ENCODE measurements around the gene CYB5R4. TPM values are rescaled to one million over a fixed set of nuclear protein-coding genes. Genes with fewer than 3 reads are reported as not detected.
"Not testable (repeated sequence)": the region's sequence is repeated elsewhere in the genome, so short reads cannot be mapped to it uniquely, and the experiment has no call there.

CYB5R4 gene
- total RNA-seq, 2 donors from 2014 or later = 4.0 to 9.6 TPM

- Histone ChIP-seq H3K27ac (no peak overlapping the region), H3K27me3 (no peaks in the 10 kb centered on the region), H3K4me1 (no peaks in the 10 kb centered on the region), H3K4me3 (no peak overlapping the region), H3K36me3 (replicated peaks in 1 of 2; ENCODE audit: insufficient read depth in 1 of 2, low read depth in 2 of 2) (peaks cover 0 to 5% of the 10 kb centered on the region in 2 donors), H3K9me3 (no peaks in the 10 kb centered on the region)
- ATAC-seq = no peak
- intact Hi-C loops (cut with DNase I) = no loop called here
- TF ChIP-seq, protein P1, sequence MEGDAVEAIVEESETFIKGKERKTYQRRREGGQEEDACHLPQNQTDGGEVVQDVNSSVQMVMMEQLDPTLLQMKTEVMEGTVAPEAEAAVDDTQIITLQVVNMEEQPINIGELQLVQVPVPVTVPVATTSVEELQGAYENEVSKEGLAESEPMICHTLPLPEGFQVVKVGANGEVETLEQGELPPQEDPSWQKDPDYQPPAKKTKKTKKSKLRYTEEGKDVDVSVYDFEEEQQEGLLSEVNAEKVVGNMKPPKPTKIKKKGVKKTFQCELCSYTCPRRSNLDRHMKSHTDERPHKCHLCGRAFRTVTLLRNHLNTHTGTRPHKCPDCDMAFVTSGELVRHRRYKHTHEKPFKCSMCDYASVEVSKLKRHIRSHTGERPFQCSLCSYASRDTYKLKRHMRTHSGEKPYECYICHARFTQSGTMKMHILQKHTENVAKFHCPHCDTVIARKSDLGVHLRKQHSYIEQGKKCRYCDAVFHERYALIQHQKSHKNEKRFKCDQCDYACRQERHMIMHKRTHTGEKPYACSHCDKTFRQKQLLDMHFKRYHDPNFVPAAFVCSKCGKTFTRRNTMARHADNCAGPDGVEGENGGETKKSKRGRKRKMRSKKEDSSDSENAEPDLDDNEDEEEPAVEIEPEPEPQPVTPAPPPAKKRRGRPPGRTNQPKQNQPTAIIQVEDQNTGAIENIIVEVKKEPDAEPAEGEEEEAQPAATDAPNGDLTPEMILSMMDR (IDR thresholded peaks at IDR 0.05) = no peak
- no peak for TF ChIP-seq POLR2A (IDR thresholded peaks at IDR 0.05)
- no peak for DNase-seq
- WGBS, 2 donors = 89 to 92% methylated on average over 1 of the region's 1 CpG
These were observed 68.8 kb downstream of the CYB5R4 start for GRCh38 chr6:83928286-83928685.

- DNase-seq; H3K4me3 ChIP-seq; H3K36me3 ChIP-seq (replicated peaks in 1 of 2; ENCODE audit: insufficient read depth in 1 of 2, low read depth in 2 of 2); ATAC-seq; H3K27ac ChIP-seq; H3K9me3 ChIP-seq; intact Hi-C loops (cut with DNase I); H3K4me1 ChIP-seq; H3K27me3 ChIP-seq: not testable (repeated sequence)
- 89 to 97% methylated on average over 4 of the region's 4 CpGs for WGBS, 2 donors
These were observed 86.8 kb downstream of the CYB5R4 start for GRCh38 chr6:83946201-83946833.

DNA sequence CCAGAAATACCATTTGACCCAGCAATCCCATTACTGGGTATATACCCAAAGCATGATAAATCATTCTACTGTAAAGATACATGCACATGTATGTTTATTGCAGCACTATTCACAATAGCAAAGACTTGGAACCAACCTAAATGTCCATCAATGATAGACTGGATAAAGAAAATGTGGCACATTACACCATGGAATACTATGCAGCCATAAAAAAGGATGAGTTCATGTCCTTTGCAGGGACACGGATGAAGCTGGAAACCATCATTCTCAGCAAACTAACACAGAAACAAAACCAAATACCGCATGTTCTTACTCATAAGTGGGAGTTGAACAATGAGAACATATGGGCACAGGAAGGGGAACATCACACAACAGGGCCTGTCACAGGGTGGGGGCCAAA lies 88.5 kb downstream of the CYB5R4 start:
- DNase-seq; H3K4me3 ChIP-seq; H3K27me3 ChIP-seq; H3K9me3 ChIP-seq; H3K27ac ChIP-seq; H3K4me1 ChIP-seq; H3K36me3 ChIP-seq (replicated peaks in 1 of 2; ENCODE audit: insufficient read depth in 1 of 2, low read depth in 2 of 2); intact Hi-C loops (cut with DNase I); ATAC-seq: not testable (repeated sequence)
- 90 to 97% methylated on average over 2 of the region's 2 CpGs for WGBS, 2 donors

DNA sequence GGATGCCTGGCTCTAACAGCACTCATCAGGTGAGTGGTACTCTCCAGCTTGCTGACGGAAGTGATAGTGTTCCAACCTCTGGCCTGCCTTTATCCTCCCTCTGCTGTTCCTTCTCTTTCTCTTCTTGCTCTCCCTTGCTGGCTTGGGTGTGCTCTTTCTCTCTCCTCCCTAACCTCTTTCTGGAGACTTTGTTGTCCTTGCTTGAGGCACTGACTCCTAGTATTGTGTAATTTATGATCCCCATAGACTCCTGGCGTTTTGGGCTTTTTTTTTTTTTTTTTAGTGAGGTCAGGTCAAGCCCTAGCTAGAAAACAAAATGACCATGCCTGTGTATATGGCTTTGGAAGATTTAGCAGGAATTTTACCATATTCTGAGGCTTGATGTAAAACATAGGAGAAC lies 89.4 kb downstream of the CYB5R4 start:
- WGBS, 2 donors = 71 to 72% methylated on average over 2 of the region's 2 CpGs
- Histone ChIP-seq H3K9me3 (no peaks in the 10 kb centered on the region), H3K27ac (no peak overlapping the region), H3K4me3 (no peak overlapping the region), H3K4me1 (no peaks in the 10 kb centered on the region), H3K36me3 (replicated peaks in 1 of 2; ENCODE audit: insufficient read depth in 1 of 2, low read depth in 2 of 2) (no peaks in the 10 kb centered on the region), H3K27me3 (no peaks in the 10 kb centered on the region)
- intact Hi-C loops (cut with DNase I) = no loop called here
- ATAC-seq (no peak), DNase-seq (no peak)
- no peak for TF ChIP-seq POLR2A (IDR thresholded peaks at IDR 0.05)
- TF ChIP-seq, protein P1 (IDR thresholded peaks at IDR 0.05) = no peak

DNA sequence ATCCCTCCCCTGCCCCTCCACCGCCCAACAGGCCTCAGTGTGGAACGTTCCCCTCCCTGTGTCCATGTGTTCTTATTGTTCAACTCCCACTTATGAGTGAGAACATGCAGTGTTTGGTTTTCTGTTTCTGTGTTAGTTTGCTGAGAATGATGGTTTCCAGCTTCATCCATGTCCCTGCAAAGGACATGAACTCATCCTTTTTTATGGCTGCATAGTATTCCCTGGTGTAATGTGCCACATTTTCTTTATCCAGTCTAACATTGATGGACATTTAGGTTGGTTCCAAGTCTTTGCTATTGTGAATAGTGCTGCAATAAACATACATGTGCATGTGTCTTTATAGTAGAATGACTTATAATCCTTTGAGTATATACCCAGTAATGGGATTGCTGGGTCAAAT lies 91.9 kb downstream of the CYB5R4 start:
- DNase-seq; H3K27ac ChIP-seq; ATAC-seq; intact Hi-C loops (cut with DNase I); H3K4me3 ChIP-seq; H3K27me3 ChIP-seq; H3K4me1 ChIP-seq; H3K9me3 ChIP-seq; H3K36me3 ChIP-seq (replicated peaks in 1 of 2; ENCODE audit: insufficient read depth in 1 of 2, low read depth in 2 of 2): not testable (repeated sequence)
- WGBS, 2 donors = 98 to 100% methylated on average over 2 of the region's 2 CpGs

- intact Hi-C loops (cut with DNase I) = no loop called here
- 89 to 93% methylated on average over 3 of the region's 3 CpGs for WGBS, 2 donors
- no peaks in the 10 kb centered on the region for H3K36me3 ChIP-seq (replicated peaks in 1 of 2; ENCODE audit: insufficient read depth in 1 of 2, low read depth in 2 of 2)
- ATAC-seq (no peak), DNase-seq (no peak)
- H3K4me3 ChIP-seq = no peak overlapping the region
- no peak overlapping the region for H3K27ac ChIP-seq
- no peaks in the 10 kb centered on the region for H3K27me3 ChIP-seq
- H3K9me3 ChIP-seq = no peaks in the 10 kb centered on the region
- no peaks in the 10 kb centered on the region for H3K4me1 ChIP-seq
- TF ChIP-seq, protein P1 (IDR thresholded peaks at IDR 0.05) = no peak
- TF ChIP-seq POLR2A (IDR thresholded peaks at IDR 0.05) = no peak
These were observed 93.3 kb downstream of the CYB5R4 start for GRCh38 chr6:83952830-83953229.
